ENCODE measurements around the gene PTGER3.
"Not testable (repeated sequence)": the region's sequence is repeated elsewhere in the genome, so short reads cannot be mapped to it uniquely, and the experiment has no call there.

The PTGER3 gene

DNA sequence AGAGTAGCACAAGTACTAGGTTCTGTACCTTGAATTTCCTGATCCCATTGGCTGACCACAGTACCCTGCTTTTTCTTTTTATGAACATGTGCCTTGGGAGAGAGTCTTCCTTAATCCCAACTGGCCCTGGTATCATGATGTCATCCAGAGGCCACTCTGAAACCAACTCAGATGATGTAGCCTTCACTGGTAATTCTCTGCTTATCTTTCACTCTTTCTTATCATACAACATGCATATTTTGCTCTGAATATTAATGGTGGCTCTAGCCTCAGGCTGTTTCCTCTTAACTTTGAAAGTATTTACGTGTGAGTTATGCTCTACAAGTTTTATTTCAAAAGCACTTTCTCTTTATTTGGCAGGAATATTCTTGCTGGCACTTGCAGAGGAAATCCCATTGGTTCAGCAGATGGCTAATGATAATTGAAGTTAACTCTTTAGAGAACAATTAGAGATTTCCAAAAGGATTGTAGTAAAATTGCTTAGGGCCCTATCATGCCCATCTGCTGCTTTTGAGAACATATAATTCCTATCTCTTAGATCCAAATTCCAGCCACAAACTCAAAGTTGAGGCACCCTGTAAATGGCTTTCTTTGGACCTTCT, 86.1 kb downstream of the PTGER3 start:
- no peak for DNase-seq

DNA sequence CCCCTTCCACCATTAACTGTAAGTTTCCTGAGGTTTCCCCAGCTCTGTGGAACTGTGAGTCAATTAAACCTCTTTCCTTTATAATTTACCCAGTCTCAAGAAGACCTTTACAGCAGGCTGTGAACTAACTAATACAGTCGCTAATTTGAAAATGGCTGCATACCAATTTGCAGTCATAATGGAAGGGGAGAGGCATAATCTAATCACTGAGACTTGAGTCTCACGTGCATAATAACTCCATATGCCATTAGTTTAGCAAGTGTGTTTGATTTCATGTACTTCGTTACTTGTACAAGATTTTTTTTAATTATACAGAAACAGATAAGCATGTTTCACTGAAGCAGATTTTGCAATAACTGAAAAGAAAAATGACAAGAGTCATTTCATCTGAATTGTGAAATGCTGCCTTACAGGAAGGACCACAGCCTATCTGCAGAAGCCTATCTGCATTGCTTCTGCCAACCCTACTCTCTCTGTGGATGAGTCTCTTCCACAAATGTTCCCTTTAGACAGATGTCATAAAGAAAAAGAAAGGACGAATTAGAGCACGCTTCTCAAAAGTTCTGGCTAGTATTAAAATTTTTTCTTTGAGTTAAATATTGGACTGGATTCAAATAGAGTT, 99.1 kb downstream of the PTGER3 start:
- no peak for DNase-seq

DNA sequence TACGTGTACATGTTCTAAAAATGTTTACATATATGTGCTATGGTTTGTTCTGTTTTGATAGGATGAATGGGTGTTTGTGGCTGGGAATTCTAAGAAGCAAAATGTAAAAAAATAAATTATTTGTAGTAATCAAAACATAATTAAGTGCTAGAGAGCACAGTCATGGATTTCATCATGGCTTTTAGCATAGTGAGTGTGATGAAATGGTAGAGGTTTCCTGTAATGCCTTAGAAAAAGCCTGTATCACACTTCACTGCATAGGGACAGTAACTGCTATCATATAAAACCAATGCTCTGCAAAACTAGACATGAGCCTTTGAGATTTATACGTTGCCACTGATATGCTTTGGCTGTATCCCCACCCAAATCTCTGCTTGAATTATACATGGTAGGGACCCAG, 99.8 kb downstream of the PTGER3 start:
- DNase-seq: no peak

DNA sequence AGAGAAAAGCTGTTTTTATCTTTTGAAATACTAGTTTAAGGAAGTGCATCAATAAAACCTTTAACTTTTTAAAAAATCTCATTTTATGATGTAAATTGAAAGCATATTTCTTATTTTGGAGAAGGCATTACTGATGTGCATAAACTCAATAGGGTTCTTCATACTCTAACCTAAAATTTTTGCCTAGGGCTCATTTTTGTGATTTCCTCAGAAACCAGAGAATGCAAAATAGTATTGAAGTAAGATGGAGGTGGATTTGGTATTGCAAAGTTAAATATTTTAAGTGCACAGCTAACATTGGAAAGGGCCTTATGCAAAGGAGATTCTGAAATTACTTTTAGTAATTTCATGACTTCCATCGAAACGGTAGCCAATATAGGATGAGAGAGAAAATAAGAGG, 101.9 kb downstream of the PTGER3 start:
- DNase-seq: no peak

DNA sequence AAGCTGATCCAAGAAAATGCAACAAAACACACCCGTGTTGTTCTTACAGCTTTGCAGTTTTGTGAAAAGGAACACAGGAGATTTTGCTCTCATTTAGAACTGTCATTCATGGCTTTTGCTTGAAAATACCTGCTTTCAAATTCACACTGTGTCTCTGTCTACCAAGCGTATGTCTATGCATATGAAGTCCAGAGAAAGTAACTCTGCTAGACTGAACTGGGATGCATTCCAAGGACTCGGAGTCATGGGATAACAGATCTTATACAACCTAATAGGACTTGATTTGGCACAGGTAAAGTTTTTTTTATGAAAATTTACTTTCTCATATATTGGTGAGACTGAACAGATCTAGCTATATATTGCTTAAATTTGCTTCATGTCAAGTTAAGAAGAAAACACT, 102.4 kb downstream of the PTGER3 start:
- DNase-seq: no peak

DNA sequence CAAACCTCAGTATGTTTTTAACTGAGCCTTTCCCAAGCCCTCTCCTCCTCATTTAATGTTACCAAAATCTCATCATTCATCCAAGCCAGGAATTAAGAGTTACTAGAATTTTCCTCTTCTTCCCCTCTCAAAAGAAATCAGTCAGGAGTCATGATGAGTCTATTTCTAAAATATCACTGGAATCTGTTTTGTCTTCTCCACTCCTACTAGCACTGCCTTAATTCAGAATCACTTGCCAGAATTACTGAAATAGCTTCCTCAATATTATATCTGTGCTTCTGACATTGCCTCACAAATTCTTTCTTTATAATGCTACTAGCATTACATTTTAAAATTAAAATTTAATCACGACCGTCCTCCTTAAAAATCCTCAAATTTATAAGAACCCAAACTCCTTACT, 106.1 kb downstream of the PTGER3 start:
- DNase-seq: no peak

DNA sequence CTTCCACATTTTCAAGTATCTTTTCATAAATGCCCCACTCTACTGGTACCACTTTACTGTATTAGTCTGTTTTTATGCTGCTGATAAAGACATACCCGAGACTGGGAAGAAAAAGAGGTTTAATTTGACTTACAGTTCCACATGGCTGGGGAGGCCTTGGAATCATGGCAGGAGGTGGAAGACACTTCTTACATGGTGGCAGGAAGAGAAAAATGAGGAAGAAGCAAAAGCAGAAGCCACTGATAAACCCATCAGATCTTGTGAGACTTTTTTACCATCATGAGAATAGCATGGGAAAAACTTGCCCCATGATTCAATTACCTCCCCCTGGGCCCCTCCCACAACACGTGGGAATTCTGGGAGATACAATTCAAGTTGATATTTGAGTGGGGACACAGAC, 107.2 kb downstream of the PTGER3 start:
- not testable (repeated sequence) for DNase-seq

DNA sequence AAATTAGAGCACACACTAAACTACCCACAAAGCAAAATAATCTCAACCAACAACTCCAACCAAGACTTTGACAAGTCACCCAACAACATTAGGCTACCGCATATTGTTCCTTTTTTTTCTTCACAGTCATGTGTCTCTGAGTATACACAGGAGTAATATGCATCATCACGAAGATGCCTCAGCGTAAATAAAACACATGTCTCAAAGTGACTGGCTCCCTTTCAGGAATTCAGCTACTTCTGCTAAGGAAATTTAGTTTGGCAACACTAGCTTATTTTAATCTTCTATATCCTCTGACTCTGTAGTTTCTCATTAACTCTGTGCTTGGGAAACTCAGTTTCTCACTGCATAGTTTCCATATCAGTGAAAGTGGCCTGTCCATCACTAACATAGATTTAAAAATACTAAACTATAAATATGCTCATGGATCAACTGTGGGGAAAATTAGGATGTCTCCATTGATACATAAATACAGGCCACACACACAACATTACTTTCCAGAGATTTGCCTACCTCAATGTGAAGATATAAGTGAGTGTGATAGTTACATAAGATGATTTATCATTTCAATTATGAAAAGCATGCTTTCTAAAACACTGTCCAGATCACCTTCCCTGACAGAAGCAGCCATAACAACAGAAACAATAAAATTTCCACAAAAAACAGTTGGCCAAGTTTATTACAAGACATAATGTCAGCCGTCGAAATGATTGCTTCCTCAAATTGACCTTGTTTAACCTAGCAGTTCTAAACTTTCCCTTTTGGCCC, 113.2 kb downstream of the PTGER3 start:
- no peak for DNase-seq

DNA sequence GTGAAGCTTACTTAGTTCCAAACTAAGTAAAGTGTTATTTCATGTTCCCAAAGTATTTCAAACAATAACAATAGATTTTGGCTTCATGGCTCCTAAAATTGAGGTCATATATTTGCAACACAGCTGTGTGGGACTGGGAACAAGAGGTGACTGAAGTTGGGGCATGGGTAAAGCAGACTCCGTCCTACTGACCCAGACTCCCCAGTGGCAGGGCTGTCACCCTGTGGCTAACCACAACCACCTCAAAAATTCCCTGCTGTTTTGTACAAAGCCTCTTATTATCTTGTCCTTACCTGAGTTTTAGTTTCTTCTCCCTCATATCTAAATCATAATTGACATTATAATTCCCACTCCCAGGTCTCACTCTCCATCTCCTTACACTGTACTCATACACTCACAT, 117.6 kb downstream of the PTGER3 start:
- no peak for DNase-seq

DNA sequence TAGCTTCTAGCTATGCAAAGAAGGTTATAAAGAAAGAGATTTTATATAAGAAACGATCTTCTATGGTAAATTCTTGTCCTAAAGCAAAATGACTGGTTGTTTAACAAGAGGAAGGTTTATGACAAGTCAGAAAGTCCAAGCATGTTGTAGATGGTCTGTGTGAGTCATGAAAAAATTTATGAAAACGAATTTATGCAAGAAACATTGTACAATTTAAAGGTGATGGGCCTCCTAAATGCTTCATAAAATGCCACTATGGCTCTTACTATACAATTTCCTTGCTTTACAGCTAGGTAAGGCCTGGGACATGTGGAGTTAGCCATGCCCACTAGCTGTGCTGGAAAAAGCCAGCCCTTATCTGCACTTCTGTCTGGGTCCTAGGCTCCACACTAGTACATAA, 125.4 kb downstream of the PTGER3 start:
- DNase-seq: no peak

All from anterior cingulate cortex (tissue), 58 donors.